Measurements from ENCODE around the gene C16orf92. TPM values are rescaled to one million over a fixed set of nuclear protein-coding genes. Genes with fewer than 3 reads are reported as not detected.

Gene C16orf92
- total RNA-seq, 1 donor from 2014 or later = not detected

GRCh38 chr16:30046178-30046577 lies 23.2 kb downstream of the C16orf92 start:
- DNase-seq (ENCODE audit: extremely low spot score, unreplicated experiment) = no peak
- H3K27ac Mint-ChIP-seq (ENCODE audit: unreplicated experiment) = no peak overlapping the region

DNA sequence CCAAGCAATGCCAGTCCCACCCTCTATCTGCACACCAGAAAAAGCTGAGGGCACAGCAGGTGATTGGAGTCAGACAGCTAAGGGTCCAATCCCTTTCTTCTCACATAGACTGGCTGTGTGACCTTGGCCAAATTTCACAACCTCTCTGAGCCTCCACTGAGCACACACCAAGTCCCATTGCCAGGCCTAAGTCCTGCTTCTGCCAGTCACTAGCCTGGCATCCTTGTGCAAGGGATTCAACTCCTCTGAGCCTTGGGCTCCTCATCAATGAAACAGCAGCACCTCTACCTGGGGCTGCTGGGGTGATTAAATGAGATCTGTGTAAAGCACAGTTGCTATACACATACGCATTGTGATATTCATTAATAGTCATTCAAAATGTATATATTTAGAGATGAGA lies 23.6 kb downstream of the C16orf92 start:
- Mint-ChIP-seq H3K27ac (ENCODE audit: unreplicated experiment) (no peak overlapping the region), H3K4me1 (ENCODE audit: unreplicated experiment) (peaks cover 2% of the 10 kb centered on the region), H3K9me3 (ENCODE audit: unreplicated experiment) (no peaks in the 10 kb centered on the region), H3K4me3 (ENCODE audit: unreplicated experiment) (no peak overlapping the region), H3K36me3 (ENCODE audit: unreplicated experiment) (no peaks in the 10 kb centered on the region), H3K27me3 (ENCODE audit: unreplicated experiment) (no peaks in the 10 kb centered on the region)
- DNase-seq (ENCODE audit: extremely low spot score, unreplicated experiment) = no peak
- no peak for TF ChIP-seq CTCF (IDR thresholded peaks at IDR 0.05)

More at GRCh38 chr16:30046178-30046577, 23.2 kb downstream of the C16orf92 start:
- no peak for TF ChIP-seq CTCF (IDR thresholded peaks at IDR 0.05)
- no peaks in the 10 kb centered on the region for H3K36me3 Mint-ChIP-seq (ENCODE audit: unreplicated experiment)
- H3K27me3 Mint-ChIP-seq (ENCODE audit: unreplicated experiment) = no peaks in the 10 kb centered on the region
- no peaks in the 10 kb centered on the region for H3K4me1 Mint-ChIP-seq (ENCODE audit: unreplicated experiment)
- no peak overlapping the region for H3K4me3 Mint-ChIP-seq (ENCODE audit: unreplicated experiment)
- no peaks in the 10 kb centered on the region for H3K9me3 Mint-ChIP-seq (ENCODE audit: unreplicated experiment)

GRCh38 chr16:30049871-30050270 lies 26.9 kb downstream of the C16orf92 start:
- Mint-ChIP-seq H3K27me3 (ENCODE audit: unreplicated experiment) (no peaks in the 10 kb centered on the region), H3K4me1 (ENCODE audit: unreplicated experiment) (peaks cover 17% of the 10 kb centered on the region), H3K9me3 (ENCODE audit: unreplicated experiment) (no peaks in the 10 kb centered on the region), H3K4me3 (ENCODE audit: unreplicated experiment) (no peak overlapping the region), H3K27ac (ENCODE audit: unreplicated experiment) (no peak overlapping the region), H3K36me3 (ENCODE audit: unreplicated experiment) (no peaks in the 10 kb centered on the region)
- no peak for DNase-seq (ENCODE audit: extremely low spot score, unreplicated experiment)
- TF ChIP-seq CTCF (IDR thresholded peaks at IDR 0.05) = no peak

GRCh38 chr16:30051518-30051917 lies 28.5 kb downstream of the C16orf92 start:
- no peaks in the 10 kb centered on the region for H3K9me3 Mint-ChIP-seq (ENCODE audit: unreplicated experiment)
- DNase-seq (ENCODE audit: extremely low spot score, unreplicated experiment) = no peak
- H3K27ac Mint-ChIP-seq (ENCODE audit: unreplicated experiment) = no peak overlapping the region
- no peaks in the 10 kb centered on the region for H3K27me3 Mint-ChIP-seq (ENCODE audit: unreplicated experiment)
- TF ChIP-seq CTCF (IDR thresholded peaks at IDR 0.05) = no peak
- H3K4me1 Mint-ChIP-seq (ENCODE audit: unreplicated experiment) = peaks cover 17% of the 10 kb centered on the region
- H3K36me3 Mint-ChIP-seq (ENCODE audit: unreplicated experiment) = no peaks in the 10 kb centered on the region
- H3K4me3 Mint-ChIP-seq (ENCODE audit: unreplicated experiment) = peak overlapping the region; percentile 40

- Mint-ChIP-seq H3K27ac (ENCODE audit: unreplicated experiment) (peak overlapping the region; percentile 68), H3K9me3 (ENCODE audit: unreplicated experiment) (no peaks in the 10 kb centered on the region), H3K36me3 (ENCODE audit: unreplicated experiment) (no peaks in the 10 kb centered on the region), H3K27me3 (ENCODE audit: unreplicated experiment) (no peaks in the 10 kb centered on the region), H3K4me1 (ENCODE audit: unreplicated experiment) (peaks cover 17% of the 10 kb centered on the region), H3K4me3 (ENCODE audit: unreplicated experiment) (peak overlapping the region; percentile 88)
- no peak for TF ChIP-seq CTCF (IDR thresholded peaks at IDR 0.05)
- DNase-seq (ENCODE audit: extremely low spot score, unreplicated experiment) = peak; percentile 97
These were observed 29.8 kb downstream of the C16orf92 start for GRCh38 chr16:30052671-30053372.

Measured in osteocyte (in vitro differentiated cells).